HG03045 (cell line): ENCODE data around the gene STARD13.

Source experiments
- ATAC-seq: cut with Tn5 transposase; IDR thresholded peaks from one replicate; pipeline ENCODE4 v1.9.1; 2021; ENCODE audit warnings: mild to moderate bottlenecking, moderate library complexity; ENCODE audit not compliant: unreplicated experiment

STARD13 gene

GRCh38 chr13:33125821-33126570 lies 159.6 kb downstream of the STARD13 start:
- no peak for ATAC-seq

DNA sequence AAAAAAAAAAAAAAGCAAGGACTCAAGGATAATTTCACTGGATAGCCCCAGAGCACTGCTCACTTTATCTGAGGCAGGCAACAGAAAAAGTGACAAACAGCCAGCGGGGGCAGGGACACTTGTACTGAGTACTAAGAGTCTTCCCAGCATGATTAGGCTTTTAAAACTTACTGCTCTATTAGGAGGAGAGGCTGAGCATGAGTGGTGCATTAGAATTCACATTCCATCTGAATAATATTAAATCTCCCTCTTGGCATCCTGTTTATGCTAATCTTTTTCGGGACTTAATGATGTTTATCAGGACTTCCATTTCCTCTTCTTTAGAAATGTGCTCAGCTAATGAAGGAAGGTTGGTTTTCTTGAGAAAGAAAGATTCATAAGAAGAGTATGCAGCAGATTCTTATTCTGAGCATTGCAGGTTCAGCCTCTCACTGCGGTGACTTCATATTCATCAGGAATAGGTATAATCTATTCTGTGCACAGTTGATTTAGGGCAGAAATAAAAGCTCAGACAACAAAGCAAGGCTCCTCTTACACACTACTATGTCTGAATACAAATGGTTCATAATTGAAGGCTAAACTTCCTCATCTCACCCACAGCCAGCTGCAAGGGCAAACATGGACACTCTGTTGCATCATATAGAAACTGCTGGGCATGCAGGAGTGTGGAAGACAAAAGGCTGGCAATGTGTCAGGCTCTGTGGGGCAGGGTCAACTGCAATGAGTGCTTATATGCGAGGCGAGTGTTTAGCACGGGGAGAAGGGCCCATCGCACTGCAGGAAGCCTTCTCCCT lies 162.3 kb downstream of the STARD13 start:
- ATAC-seq: no peak

GRCh38 chr13:33119856-33120543 lies 165.6 kb downstream of the STARD13 start:
- ATAC-seq: no peak

DNA sequence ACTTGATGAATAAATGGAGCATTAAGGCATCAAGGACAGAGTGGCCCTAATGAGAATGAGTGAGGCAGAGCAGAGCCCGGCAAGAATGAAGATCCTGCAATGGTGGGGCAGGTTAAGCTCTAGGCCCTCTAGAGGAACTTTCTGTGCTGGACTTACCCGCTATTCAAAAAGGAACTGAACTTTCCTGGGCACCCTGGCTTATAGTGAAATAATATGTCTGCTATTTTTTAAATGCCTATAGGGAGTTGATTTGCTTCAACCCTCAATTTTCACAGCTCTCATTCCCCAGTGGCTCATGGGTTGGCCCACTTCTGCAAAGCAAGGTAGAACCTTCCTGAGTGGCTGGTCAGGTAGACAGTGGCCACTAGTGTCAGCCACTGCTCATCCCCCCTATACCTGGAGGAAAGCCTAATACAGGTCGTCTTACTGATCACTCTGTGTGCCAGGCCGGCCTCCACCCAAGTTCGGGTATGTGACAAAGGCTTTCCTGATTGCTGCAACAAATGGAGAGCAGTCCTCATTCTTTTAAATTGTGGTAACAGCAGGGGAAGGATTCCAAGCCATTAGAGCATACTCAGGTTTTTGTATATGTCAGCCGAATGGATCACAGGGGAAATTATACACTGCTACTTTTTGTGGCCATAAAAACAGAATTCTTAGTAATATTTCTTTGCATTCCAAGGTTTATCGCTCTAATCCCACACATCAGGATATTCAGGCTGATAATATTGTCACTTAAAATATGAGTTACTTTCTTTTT lies 166.4 kb downstream of the STARD13 start:
- no peak for ATAC-seq

GRCh38 chr13:33116321-33117010 lies 169.1 kb downstream of the STARD13 start:
- ATAC-seq: no peak

DNA sequence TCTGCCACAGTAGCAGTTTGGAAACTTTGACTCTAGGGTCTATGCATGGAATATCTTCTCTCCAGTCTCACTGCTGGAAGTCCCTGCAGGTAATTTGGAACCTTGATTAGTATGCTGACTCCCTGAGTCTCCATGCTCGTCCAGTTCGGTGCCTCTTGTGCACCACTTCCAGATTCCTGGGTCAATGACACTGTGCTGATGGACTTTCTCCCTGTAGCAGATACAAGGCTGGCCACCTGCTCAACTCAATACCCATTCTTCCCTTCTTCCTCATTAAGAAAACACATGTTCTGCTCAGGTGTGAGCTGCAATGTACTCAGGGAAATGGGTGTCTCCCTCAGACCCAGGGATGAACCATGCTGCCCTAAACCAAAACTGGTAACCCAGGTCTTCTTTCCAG lies 170.3 kb downstream of the STARD13 start:
- ATAC-seq: no peak

DNA sequence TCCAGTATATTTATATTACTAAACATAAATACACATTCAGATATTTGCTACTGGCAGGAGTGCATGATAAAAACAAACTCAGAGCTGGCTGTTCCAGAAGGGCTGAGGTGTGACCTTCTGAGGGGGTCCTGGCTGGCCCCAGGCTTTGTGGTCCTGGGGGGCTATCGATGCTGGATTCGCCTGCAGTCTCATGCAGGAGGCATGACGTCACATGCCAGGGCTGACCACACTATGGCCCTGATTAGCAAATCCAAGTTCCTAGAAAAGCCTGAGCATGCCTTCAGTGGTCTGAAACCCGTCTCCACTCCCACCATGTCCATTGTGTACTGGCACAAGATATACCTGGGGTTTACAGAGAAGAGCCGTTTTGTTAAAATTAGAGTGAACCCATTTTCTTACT lies 171.4 kb downstream of the STARD13 start:
- ATAC-seq: no peak

DNA sequence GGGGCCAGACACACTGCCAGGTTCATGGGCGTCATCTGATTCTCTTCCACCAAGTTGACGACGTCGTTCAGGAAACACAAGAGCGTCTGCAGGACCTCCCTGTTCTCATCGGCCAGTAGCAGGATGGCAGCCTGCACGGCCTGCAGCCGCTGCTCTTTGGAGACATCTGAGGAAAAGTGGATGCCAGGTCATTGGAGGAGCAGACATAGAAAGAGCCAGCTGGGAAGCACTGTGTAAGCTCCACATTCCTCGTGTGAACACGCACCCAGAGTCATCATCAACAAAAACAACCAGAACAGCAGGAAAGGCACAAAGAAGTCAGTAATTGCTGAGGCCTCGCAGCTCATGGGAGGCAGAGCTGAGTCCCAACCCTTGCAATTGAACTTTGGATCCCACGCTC lies 172.8 kb downstream of the STARD13 start:
- no peak for ATAC-seq

GRCh38 chr13:33111414-33112110 lies 174.0 kb downstream of the STARD13 start:
- no peak for ATAC-seq

DNA sequence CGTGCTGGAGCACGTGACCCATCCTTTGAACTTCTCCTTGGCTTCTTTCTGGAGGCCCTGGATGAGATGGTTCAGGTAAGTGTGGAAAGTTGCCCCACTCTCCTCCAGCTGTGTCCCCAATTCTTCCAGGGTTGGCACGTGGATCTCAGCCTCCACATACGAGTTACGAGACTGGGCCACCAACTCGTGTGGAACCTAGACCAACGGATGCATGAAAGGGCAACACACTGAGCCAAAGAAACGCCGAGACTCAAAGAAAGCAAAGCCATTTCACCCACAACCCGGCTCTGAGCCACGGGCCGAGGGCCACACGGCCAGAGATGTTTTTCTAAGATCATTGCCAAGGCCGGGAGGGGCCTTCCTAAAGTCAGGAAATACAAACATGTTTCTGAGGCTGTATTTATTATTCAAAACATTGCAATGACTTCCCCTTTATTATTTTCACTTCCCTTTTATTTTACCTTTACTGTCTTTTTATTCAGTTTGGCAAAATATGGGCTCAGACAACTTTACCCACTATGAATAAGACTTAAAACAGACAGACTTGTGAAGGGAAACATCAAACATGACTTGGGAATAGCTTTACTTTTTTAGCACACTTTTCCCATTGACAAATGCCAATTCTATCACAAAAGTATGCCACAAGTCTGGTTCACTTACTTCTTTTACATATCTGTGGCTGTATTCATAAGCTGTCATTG lies 174.7 kb downstream of the STARD13 start:
- ATAC-seq: no peak

- ATAC-seq: no peak
These were observed 175.2 kb downstream of the STARD13 start for GRCh38 chr13:33110386-33110712.

DNA sequence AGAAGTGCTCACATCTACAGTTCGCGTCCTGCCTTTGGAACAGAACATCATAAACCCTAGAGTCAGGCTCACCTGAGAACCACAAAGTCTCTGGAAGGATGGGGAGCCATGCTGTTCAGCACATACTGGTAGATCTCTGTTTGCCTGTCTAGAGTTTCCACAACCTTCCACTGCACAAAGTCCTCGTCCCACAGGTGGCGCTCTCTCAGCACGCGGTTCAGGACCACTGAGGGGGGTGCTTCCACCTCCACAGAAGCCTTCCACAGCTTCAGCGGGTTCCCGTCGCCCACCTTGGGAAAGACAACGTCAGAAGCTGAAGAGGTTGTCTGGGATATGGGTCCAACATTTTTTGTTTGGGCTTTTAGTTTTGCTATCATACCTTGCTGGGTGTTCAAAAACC lies 175.8 kb downstream of the STARD13 start:
- peak; percentile 34 for ATAC-seq

DNA sequence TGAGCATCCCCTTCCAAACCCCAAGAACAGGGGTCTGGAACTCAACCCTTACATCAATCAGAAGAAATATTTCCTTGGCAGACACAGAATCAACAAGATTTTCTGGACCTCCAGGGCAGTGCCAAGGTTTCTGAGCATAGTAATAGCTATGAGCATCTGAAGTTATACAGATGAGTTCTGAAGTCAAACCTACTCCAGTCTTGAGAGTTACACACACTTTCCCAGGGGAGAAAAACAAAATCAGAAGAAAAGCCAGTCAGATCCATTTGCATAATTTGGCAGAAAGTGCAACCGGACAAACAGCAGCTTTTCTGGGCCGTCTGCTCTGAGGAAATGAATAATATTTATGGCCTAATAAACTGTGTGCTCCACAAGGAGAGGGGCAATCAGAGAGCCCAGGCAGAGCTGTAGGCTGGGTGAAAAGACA lies 176.3 kb downstream of the STARD13 start:
- ATAC-seq: peak; percentile 24

GRCh38 chr13:33108620-33109019 lies 176.9 kb downstream of the STARD13 start:
- ATAC-seq: no peak

DNA sequence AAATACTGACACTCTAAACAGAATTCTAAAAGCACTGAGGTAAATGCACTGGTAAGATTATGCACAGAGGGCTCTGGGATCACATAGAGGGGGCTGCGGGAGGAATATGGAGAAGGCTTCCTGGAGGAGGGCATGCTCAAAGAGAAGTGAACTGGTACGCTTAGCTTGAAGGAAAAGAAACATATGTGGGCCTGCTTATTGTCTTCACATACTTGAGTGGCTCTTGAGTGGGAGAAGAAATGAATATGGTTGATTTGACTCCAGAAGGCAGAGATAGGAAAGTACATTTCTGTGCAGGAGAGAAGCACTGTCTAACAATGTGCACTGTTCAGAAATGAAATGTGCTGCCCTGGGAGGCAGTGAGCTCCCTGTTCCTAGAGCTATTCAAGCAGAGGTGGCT lies 178.2 kb downstream of the STARD13 start:
- no peak for ATAC-seq

DNA sequence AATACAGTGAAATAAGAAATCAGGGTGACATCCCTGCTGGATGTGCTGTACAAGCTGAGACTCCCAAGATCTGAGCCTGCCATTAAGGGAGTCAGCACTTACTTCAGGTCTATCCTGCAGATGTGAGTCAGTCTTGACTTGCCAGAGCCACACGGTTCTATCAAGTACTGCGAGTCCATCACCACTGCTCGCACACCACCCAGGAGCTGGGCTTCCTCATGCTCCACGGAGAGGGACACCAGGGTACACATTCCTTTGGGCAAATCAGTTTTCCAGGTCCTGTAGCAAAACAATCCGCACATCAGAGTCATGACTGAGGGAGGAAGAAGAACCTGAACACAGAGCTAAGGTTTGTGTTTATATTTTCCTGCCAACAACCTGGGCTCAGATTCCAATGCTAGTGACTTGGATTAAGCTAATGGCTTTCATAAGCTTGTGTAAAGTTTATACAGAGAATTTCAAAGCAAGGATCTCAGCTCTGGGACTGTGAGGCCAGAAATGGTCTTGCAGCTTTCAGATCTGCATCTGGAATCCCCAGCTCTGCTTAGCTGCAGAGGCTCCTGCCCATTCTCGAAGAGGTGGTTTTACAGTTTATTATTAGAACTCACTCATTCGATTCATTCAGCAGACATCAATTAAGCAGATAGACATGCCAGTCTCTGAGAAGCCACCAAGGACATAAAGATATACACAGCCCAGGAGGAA lies 178.7 kb downstream of the STARD13 start:
- ATAC-seq: no peak

GRCh38 chr13:33105387-33106005 lies 180.1 kb downstream of the STARD13 start:
- ATAC-seq: no peak

DNA sequence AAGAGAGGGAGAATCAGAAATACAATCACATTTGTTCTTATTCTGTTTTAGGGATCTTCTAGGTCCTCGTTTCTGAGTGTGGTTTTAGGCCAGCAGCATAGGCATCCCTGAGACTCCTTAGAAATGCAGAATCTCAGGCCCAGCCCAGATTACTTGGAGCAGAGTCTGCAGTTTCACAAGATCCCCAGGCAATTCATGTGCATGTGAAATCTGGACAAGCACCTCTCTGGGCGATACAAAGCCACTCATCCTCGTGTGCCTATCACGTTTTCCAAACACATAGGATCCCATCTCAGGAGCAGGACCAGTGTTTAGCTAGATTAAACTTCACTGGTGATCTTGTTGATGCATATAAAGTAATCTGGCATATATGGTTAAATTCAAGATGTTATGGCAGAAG lies 182.1 kb downstream of the STARD13 start:
- no peak for ATAC-seq
